HCT116 (cell line): ENCODE results near the gene POLR2C. TPM values are rescaled to one million over a fixed set of nuclear protein-coding genes. Genes with fewer than 3 reads are reported as not detected.

Experiments used
- ATAC-seq: fragments of 200-7000 bp; cut with Tn5 transposase; 2 replicates; pipeline ENCODE4 v1.9.1; 2020; ENCODE audit warnings: mild to moderate bottlenecking, moderate library complexity
- BruUV-seq: library from RNA; stranded (reverse); fragments of 400-500 nt; replicated peaks from 2 replicates; lab custom pipeline; 2021; lab: Mats Ljungman, UMichigan
- CTCF ChIA-PET: fragments of 300-600 bp; sonication (Branson Sonifier 250); formaldehyde crosslinking; loops from one replicate; lab custom pipeline; 2021; ENCODE audit warnings: antibody characterized with exemption; lab: Charles Lee
- POLR2A ChIA-PET: fragments of 300-600, 350-600 bp; sonication (Branson Sonifier 250); formaldehyde crosslinking; loops from one replicate; lab custom pipeline; 2021; ENCODE audit warnings: antibody characterized with exemption; lab: Charles Lee
- RAD21 ChIA-PET, 2 experiments: fragments of 300-600 bp; sonication (Branson Sonifier 250); formaldehyde crosslinking; loops; one replicate each; lab custom pipeline; 2023; ENCODE audit warnings: low total read pairs in 2 of 2; ENCODE audit not compliant: uncharacterized antibody in 2 of 2, unreplicated experiment in 2 of 2, low non-redundant PET in 1 of 2; lab: Charles Lee
- DNase-seq: peaks from one replicate; pipeline ENCODE4 v3.0.0-alpha.2; 2010; ENCODE audit warnings: low read depth, low spot score
- H2AFZ ChIP-seq: fragments of 200-600 bp; shearing (Covaris generic), sonication (generic); 2 replicates; pipeline ENCODE4 v1.6.1; 2017; ENCODE audit warnings: low read depth, mixed run types, mixed read lengths, antibody characterized with exemption, low read length; ENCODE audit not compliant: poor library complexity, severe bottlenecking
- H3K27ac ChIP-seq: 2 replicates; pipeline ENCODE4 v1.5.1; 2012; ENCODE audit warnings: low read depth, low read length
- H3K27me3 ChIP-seq: fragments of 200-600 bp; sonication (generic); 2 replicates; pipeline ENCODE4 v1.6.1; 2016; ENCODE audit warnings: mixed run types, low read length, mixed read lengths; ENCODE audit not compliant: insufficient read depth
- H3K36me3 ChIP-seq, 2 experiments: fragments of 200-500 bp in 1 of 2; fragments of 200-600 bp in 1 of 2; sonication (Bioruptor generic) in 1 of 2; sonication (generic) in 1 of 2; 2 replicates each; pipeline versions ENCODE4 v1.5.1 to v1.6.1; 2014 to 2016; ENCODE audit warnings: low read length in 2 of 2, inconsistent platforms in 1 of 2, mixed read lengths in 1 of 2, mixed run types in 1 of 2; ENCODE audit not compliant: insufficient read depth in 2 of 2, control insufficient read depth in 1 of 2
- H3K4me1 ChIP-seq, 2 experiments: fragments of 200-600 bp in 1 of 2; sonication (generic) in 1 of 2; 2 replicates each; pipeline versions ENCODE4 v1.5.1 to v1.6.1; 2012 to 2017; ENCODE audit warnings: low read length in 2 of 2, inconsistent platforms in 1 of 2, mild to moderate bottlenecking in 1 of 2, mixed read lengths in 1 of 2, mixed run types in 1 of 2, moderate library complexity in 1 of 2; ENCODE audit not compliant: insufficient read depth in 2 of 2, control insufficient read depth in 1 of 2
- H3K4me2 ChIP-seq: fragments of 200-600 bp; sonication (generic); 2 replicates; pipeline ENCODE4 v1.6.1; 2017; ENCODE audit warnings: mixed run types, low read length, mixed read lengths
- H3K4me3 ChIP-seq, 2 experiments: fragments of 200-600 bp in 1 of 2; sonication (generic) in 1 of 2; replicated peaks in 1 of 2; 2 replicates each; pipeline ENCODE4 v1.5.1; 2011 to 2016; ENCODE audit warnings: low read length in 2 of 2, control low read depth in 1 of 2, low read depth in 1 of 2, mild to moderate bottlenecking in 1 of 2, mixed read lengths in 1 of 2, mixed run types in 1 of 2
- H3K79me2 ChIP-seq: fragments of 200-600 bp; sonication (generic); 2 replicates; pipeline ENCODE4 v1.6.1; 2017; ENCODE audit warnings: mild to moderate bottlenecking, mixed run types, low read length, moderate library complexity, mixed read lengths; ENCODE audit not compliant: insufficient read depth
- H3K9ac ChIP-seq: fragments of 200-600 bp; sonication (generic); 2 replicates; pipeline ENCODE4 v1.6.1; 2016; ENCODE audit warnings: low read length, mixed read lengths
- H3K9me2 ChIP-seq: fragments of 200-600 bp; sonication (generic), shearing (Covaris generic); 2 replicates; pipeline ENCODE4 v1.6.1; 2017; ENCODE audit warnings: mixed run types, mild to moderate bottlenecking, moderate library complexity; ENCODE audit not compliant: insufficient read depth
- H3K9me3 ChIP-seq, 2 experiments: fragments of 200-500 bp in 1 of 2; fragments of 200-600 bp in 1 of 2; sonication (Bioruptor generic) in 1 of 2; sonication (generic) in 1 of 2; 2 replicates each; pipeline ENCODE4 v1.6.1; 2014 to 2017; ENCODE audit warnings: low read length in 2 of 2, mixed read lengths in 2 of 2, inconsistent platforms in 1 of 2, low read depth in 1 of 2, mild to moderate bottlenecking in 1 of 2, mixed run types in 1 of 2, moderate library complexity in 1 of 2; ENCODE audit not compliant: control insufficient read depth in 1 of 2, insufficient read depth in 1 of 2
- H4K20me1 ChIP-seq: fragments of 200-600 bp; sonication (generic), shearing (Covaris generic); 2 replicates; pipeline ENCODE4 v1.6.1; 2017; ENCODE audit warnings: mixed run types, mild to moderate bottlenecking, moderate library complexity; ENCODE audit not compliant: insufficient read depth
- ATF3 ChIP-seq: IDR thresholded peaks from 2 replicates; pipeline ENCODE4 v1.6.1; 2012
- CBX3 ChIP-seq: IDR thresholded peaks from 2 replicates; pipeline ENCODE4 v1.6.1; 2012; ENCODE audit warnings: low read depth
- CEBPB ChIP-seq: IDR thresholded peaks from 2 replicates; pipeline ENCODE4 v1.6.1; 2012; ENCODE audit warnings: low read depth
- ELF1 ChIP-seq: IDR thresholded peaks from 2 replicates; pipeline ENCODE4 v1.6.1; 2012; ENCODE audit warnings: low read depth, borderline replicate concordance
- EZH2 ChIP-seq: fragments of 200-600 bp; sonication (generic); IDR thresholded peaks from 2 replicates; pipeline ENCODE4 v1.6.1; 2017; ENCODE audit warnings: antibody characterized with exemption, mixed run types
- FOSL1 ChIP-seq: IDR thresholded peaks from 2 replicates; pipeline ENCODE4 v1.6.1; 2012; ENCODE audit warnings: low read depth
- JUND ChIP-seq: IDR thresholded peaks from 2 replicates; pipeline ENCODE4 v1.6.1; 2012
- POLR2AphosphoS5 ChIP-seq: IDR thresholded peaks from 2 replicates; pipeline ENCODE4 v1.6.1; 2011; ENCODE audit warnings: mild to moderate bottlenecking, low read depth, low read length, moderate library complexity
- SIN3A ChIP-seq: IDR thresholded peaks from 2 replicates; pipeline ENCODE4 v1.6.1; 2012; ENCODE audit warnings: low read depth
- SRF ChIP-seq: IDR thresholded peaks from 2 replicates; pipeline ENCODE4 v1.6.1; 2012; ENCODE audit warnings: low read depth
- YY1 ChIP-seq: IDR thresholded peaks from 2 replicates; pipeline ENCODE4 v1.6.1; 2011; ENCODE audit warnings: low read length, low read depth, moderate library complexity, mild to moderate bottlenecking; ENCODE audit not compliant: insufficient replicate concordance; ENCODE audit errors: extremely low read depth
- ZBTB33 ChIP-seq: IDR thresholded peaks from 2 replicates; pipeline ENCODE4 v1.6.1; 2011; ENCODE audit warnings: mild to moderate bottlenecking, low read length, moderate library complexity; ENCODE audit not compliant: insufficient replicate concordance; ENCODE audit errors: extremely low read depth
- ZFX ChIP-seq: fragments of 450-650 bp; IDR thresholded peaks from 2 replicates; pipeline ENCODE4 v1.6.1; 2017
- intact Hi-C: fragments of 100-400 bp; cut with micrococcal nuclease; formaldehyde crosslinking; loops from 2 replicates; pipeline ENCODE4 v1.10.0; 2022
- total RNA-seq: library from RNA; stranded (reverse); gene quantifications from one replicate; pipeline ENCODE4 v1.2.1, GENCODE V29; 2021; ENCODE audit not compliant: unreplicated experiment
- TF ChIP-seq, protein P1 (sequence below): IDR thresholded peaks from 2 replicates; pipeline ENCODE4 v1.6.1; 2012; ENCODE audit warnings: low read depth

POLR2C gene
- total RNA-seq, 1 experiment from 2014 or later, result 74.4 TPM

GRCh38 chr16:57508035-57508425 is 45.6 kb downstream of the POLR2C start:
- CTCF ChIA-PET, result interaction anchor here (1.0 kb wide), 1 partner anchor 12 kb away, joined by 3 read pairs; no protein-coding TSS in a partner anchor
- H3K9me2 ChIP-seq, result no peaks in the 10 kb centered on the region
- no peak overlapping the region for H3K4me2 ChIP-seq
- no peaks in the 10 kb centered on the region for H3K27me3 ChIP-seq
- no peaks in the 10 kb centered on the region for H3K79me2 ChIP-seq
- H3K9me3 ChIP-seq, result no peaks in the 10 kb centered on the region
- no peaks in the 10 kb centered on the region for H3K36me3 ChIP-seq
- RAD21 ChIA-PET, result no interaction called here
- DNase-seq (no peak), ATAC-seq (no peak)
- H3K4me1 ChIP-seq, result no peaks in the 10 kb centered on the region
- intact Hi-C loops, result no loop called here
- H3K9ac ChIP-seq, result no peak overlapping the region
- no peak overlapping the region for H3K4me3 ChIP-seq
- H4K20me1 ChIP-seq, result no peaks in the 10 kb centered on the region
- TF ChIP-seq CEBPB (no peak), ZFX (no peak), POLR2AphosphoS5 (no peak), FOSL1 (no peak), SIN3A (no peak), SRF (no peak), YY1 (no peak), EZH2 (no peak), CBX3 (no peak), ATF3 (no peak), JUND (no peak), ZBTB33 (no peak), ELF1 (no peak)
- TF ChIP-seq, protein P1, sequence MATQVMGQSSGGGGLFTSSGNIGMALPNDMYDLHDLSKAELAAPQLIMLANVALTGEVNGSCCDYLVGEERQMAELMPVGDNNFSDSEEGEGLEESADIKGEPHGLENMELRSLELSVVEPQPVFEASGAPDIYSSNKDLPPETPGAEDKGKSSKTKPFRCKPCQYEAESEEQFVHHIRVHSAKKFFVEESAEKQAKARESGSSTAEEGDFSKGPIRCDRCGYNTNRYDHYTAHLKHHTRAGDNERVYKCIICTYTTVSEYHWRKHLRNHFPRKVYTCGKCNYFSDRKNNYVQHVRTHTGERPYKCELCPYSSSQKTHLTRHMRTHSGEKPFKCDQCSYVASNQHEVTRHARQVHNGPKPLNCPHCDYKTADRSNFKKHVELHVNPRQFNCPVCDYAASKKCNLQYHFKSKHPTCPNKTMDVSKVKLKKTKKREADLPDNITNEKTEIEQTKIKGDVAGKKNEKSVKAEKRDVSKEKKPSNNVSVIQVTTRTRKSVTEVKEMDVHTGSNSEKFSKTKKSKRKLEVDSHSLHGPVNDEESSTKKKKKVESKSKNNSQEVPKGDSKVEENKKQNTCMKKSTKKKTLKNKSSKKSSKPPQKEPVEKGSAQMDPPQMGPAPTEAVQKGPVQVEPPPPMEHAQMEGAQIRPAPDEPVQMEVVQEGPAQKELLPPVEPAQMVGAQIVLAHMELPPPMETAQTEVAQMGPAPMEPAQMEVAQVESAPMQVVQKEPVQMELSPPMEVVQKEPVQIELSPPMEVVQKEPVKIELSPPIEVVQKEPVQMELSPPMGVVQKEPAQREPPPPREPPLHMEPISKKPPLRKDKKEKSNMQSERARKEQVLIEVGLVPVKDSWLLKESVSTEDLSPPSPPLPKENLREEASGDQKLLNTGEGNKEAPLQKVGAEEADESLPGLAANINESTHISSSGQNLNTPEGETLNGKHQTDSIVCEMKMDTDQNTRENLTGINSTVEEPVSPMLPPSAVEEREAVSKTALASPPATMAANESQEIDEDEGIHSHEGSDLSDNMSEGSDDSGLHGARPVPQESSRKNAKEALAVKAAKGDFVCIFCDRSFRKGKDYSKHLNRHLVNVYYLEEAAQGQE, result no peak
- no peak overlapping the region for H3K27ac ChIP-seq
- no TSS peak for BruUV-seq
- POLR2A ChIA-PET, result no interaction called here
- H2AFZ ChIP-seq, result no peak overlapping the region
